ENCODE results near the gene CTDSP1. TPM values are rescaled to one million over a fixed set of nuclear protein-coding genes. Genes with fewer than 3 reads are reported as not detected.

CTDSP1 gene
- total and polyA plus RNA-seq, 4 donors: 38.3 to 76.5 (median 56.6) TPM

GRCh38 chr2:218357236-218358177 is 42.2 kb upstream of the CTDSP1 start:
- Histone ChIP-seq H3K4me3 (ENCODE audit: low read depth in 1 of 3, low read length in 3 of 3) (no peak overlapping the region), H3K4me1 (ENCODE audit: control insufficient read depth in 4 of 4, insufficient read depth in 4 of 4, low read length in 3 of 4) (peaks cover 0 to 7% (median 4%) of the 10 kb centered on the region in 4 donors), H3K36me3 (ENCODE audit: control insufficient read depth in 4 of 4, insufficient read depth in 3 of 4, low read depth in 1 of 4, low read length in 3 of 4) (no peaks in the 10 kb centered on the region), H3K27me3 (ENCODE audit: control insufficient read depth in 4 of 4, insufficient read depth in 4 of 4, low read length in 3 of 4) (no peaks in the 10 kb centered on the region), H3K27ac (ENCODE audit: low read depth in 1 of 2, low read length in 2 of 2) (no peak overlapping the region), H3K9ac (ENCODE audit: low read depth in 1 of 2, low read length in 2 of 2) (no peak overlapping the region), H3K9me3 (ENCODE audit: control insufficient read depth in 4 of 4, low read length in 3 of 4) (no peaks in the 10 kb centered on the region)
- 82% methylated on average over 17 of the region's 17 CpGs for WGBS
- DNase-seq (ENCODE audit: low spot score): no peak
- TF ChIP-seq RXRA (IDR thresholded peaks at IDR 0.05) (no peak), TAF1 (conservative IDR thresholded peaks at IDR 0.05) (no peak), NR2F2 (IDR thresholded peaks at IDR 0.05) (no peak), CTCF (IDR thresholded peaks at IDR 0.05; ENCODE audit: low read depth, low read length, missing input control) (no peak), JUND (IDR thresholded peaks at IDR 0.05) (no peak), SP1 (IDR thresholded peaks at IDR 0.05) (no peak), EGR1 (IDR thresholded peaks at IDR 0.05; ENCODE audit: low read depth in 2 of 2) (no peak), HNF4G (IDR thresholded peaks at IDR 0.05) (no peak), HNF4A (conservative IDR thresholded peaks at IDR 0.05) (no peak), ATF3 (IDR thresholded peaks at IDR 0.05) (no peak), GABPA (IDR thresholded peaks at IDR 0.05 in 1 of 2, conservative IDR thresholded peaks at IDR 0.05 in 1 of 2) (no peak), REST (IDR thresholded peaks at IDR 0.05) (no peak), RAD21 (IDR thresholded peaks at IDR 0.05) (no peak), ZBTB33 (IDR thresholded peaks at IDR 0.05) (no peak)

Data from liver (tissue), 9 donors.